ENCODE results near the gene RBM15. TPM values are rescaled to one million over a fixed set of nuclear protein-coding genes. Genes with fewer than 3 reads are reported as not detected.

Gene RBM15
- total and polyA plus RNA-seq, 2 of the 13 experiments (the other 11 are each of a cell fraction or from before 2014, with no cell fraction given), result 13.5 to 36.4 TPM

DNA sequence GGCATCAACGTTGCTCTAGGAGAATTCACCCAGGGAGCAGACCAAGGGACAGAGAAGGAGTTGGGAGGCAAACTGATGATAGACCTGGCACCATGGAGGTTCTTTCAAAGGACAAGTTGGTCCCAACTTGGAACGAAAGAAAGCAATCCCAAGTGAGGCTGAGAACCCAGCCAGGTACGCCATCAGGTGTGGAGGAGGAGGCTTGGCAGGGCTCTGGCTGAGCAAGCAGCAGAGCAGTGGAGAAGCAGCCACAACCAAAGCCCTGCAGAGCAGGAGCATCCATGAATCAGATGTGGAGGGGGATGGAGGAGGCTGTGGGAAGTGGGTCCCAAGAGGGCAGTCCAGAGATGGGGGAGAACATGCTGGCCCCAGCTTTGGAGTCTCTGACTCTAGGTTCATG lies 36.3 kb upstream of the RBM15 start (continued):
- TF ChIP-seq PRPF4 (IDR thresholded peaks at IDR 0.05; ENCODE audit: low read depth, low read length, poor library complexity, severe bottlenecking) (no peak), FOSL2 (CRISPR knock-in tag; IDR thresholded peaks at IDR 0.05) (no peak), ASH2L (IDR thresholded peaks at IDR 0.05; ENCODE audit: insufficient read length, low read depth, low read length) (no peak), ZFP36L2 (CRISPR knock-in tag; IDR thresholded peaks at IDR 0.05) (no peak), ZNF775 (CRISPR knock-in tag; IDR thresholded peaks at IDR 0.05; ENCODE audit: borderline replicate concordance) (no peak), DMAP1 (CRISPR knock-in tag; IDR thresholded peaks at IDR 0.05) (no peak)

DNA sequence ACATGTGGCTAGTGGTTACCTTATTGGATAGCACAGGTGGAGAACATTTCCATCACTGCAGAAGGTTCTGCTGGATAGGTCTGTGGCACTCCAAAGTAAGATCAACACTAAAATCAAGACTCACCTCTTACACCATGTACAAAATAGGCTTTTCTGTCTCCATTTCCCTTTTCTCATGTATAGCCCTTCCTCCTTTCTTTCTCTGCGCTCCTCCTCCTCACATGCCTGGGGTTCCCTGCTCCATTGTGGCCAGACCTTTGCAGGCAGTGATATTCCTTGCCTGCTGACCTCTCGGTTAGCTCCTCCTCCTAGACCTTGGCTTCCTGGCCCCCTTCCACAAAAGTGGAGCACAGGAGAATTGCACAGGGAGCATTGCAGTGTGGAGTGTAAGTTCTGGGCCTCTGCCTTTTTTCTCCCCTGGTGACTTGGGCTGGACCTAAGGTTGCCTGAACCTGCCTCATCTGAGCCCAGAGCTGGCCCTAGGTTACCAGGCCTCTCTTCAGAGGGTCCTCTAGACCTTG lies 33.2 kb upstream of the RBM15 start:
- in situ Hi-C loops (cut with HindIII; ENCODE audit: extremely low pct_ligation_motif_present, low pct_unique_long_range_greater_than_20kb) (no loop called here), intact Hi-C loops (cut with micrococcal nuclease; ENCODE audit: unreplicated experiment) (no loop called here)
- no peaks in the 10 kb centered on the region for H3K9me3 ChIP-seq (ENCODE audit: low read length)
- no peak for ATAC-seq
- H2AFZ ChIP-seq (ENCODE audit: low read length), result no peak overlapping the region
- H3K9ac ChIP-seq (ENCODE audit: insufficient read depth, low read depth, low read length), result no peak overlapping the region
- ChIA-PET POLR2A (no interaction called here), CTCF (ENCODE audit: low intra/inter-chr PET ratio, low total read pairs) (no interaction called here)
- H3K4me2 ChIP-seq (ENCODE audit: low read depth, low read length), result no peak overlapping the region
- H4K20me1 ChIP-seq (ENCODE audit: insufficient read depth, low read length), result no peaks in the 10 kb centered on the region
- H3K4me1 ChIP-seq (ENCODE audit: insufficient read depth, low read length), result no peaks in the 10 kb centered on the region
- no peak overlapping the region for H3K4me3 ChIP-seq (replicated peaks in 1 of 3; ENCODE audit: insufficient read depth in 1 of 3, low read depth in 2 of 3, low read length in 3 of 3)
- H3K36me3 ChIP-seq (replicated peaks in 1 of 2; ENCODE audit: control insufficient read depth in 1 of 2, insufficient read depth in 2 of 2, low read length in 2 of 2), result no peaks in the 10 kb centered on the region
- H3K79me2 ChIP-seq (ENCODE audit: insufficient read depth, low read length), result no peaks in the 10 kb centered on the region
- DNase-seq (ENCODE audit: low spot score), result no peak
- H3K27me3 ChIP-seq (ENCODE audit: control insufficient read depth in 1 of 2, insufficient read depth in 2 of 2, low read length in 2 of 2), result peaks cover 0 to 5% of the 10 kb centered on the region in 2 experiments; a peak in 3 of 5 replicates
- no peak for FAIRE-seq
- no TSS peak for BruUV-seq (replicated peaks)
- no peak overlapping the region for H3K27ac ChIP-seq (ENCODE audit: extremely low read length, insufficient read depth, low read length)
- TF ChIP-seq ZNF142 (CRISPR knock-in tag; IDR thresholded peaks at IDR 0.05), result no peak
- no peak for TF ChIP-seq ZNF225 (CRISPR knock-in tag; IDR thresholded peaks at IDR 0.05)
- no peak for TF ChIP-seq HES4 (CRISPR knock-in tag; IDR thresholded peaks at IDR 0.05; ENCODE audit: borderline replicate concordance)
- no peak for TF ChIP-seq POLR2G (IDR thresholded peaks at IDR 0.05; ENCODE audit: low read depth, low read length)
- TF ChIP-seq, protein P1, sequence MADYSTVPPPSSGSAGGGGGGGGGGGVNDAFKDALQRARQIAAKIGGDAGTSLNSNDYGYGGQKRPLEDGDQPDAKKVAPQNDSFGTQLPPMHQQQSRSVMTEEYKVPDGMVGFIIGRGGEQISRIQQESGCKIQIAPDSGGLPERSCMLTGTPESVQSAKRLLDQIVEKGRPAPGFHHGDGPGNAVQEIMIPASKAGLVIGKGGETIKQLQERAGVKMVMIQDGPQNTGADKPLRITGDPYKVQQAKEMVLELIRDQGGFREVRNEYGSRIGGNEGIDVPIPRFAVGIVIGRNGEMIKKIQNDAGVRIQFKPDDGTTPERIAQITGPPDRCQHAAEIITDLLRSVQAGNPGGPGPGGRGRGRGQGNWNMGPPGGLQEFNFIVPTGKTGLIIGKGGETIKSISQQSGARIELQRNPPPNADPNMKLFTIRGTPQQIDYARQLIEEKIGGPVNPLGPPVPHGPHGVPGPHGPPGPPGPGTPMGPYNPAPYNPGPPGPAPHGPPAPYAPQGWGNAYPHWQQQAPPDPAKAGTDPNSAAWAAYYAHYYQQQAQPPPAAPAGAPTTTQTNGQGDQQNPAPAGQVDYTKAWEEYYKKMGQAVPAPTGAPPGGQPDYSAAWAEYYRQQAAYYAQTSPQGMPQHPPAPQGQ (CRISPR knock-in tag; IDR thresholded peaks at IDR 0.05; ENCODE audit: borderline replicate concordance), result no peak
- no peak for TF ChIP-seq HOXD1 (CRISPR knock-in tag; IDR thresholded peaks at IDR 0.05)
- TF ChIP-seq MLX (CRISPR knock-in tag; IDR thresholded peaks at IDR 0.05), result no peak
- TF ChIP-seq, protein P2, sequence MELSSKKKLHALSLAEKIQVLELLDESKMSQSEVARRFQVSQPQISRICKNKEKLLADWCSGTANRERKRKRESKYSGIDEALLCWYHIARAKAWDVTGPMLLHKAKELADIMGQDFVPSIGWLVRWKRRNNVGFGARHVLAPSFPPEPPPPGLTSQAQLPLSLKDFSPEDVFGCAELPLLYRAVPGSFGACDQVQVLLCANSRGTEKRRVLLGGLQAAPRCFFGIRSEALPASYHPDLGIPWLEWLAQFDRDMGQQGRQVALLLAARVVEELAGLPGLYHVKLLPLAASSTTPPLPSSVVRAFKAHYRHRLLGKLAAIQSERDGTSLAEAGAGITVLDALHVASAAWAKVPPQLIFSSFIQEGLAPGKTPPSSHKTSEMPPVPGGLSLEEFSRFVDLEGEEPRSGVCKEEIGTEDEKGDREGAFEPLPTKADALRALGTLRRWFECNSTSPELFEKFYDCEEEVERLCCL (CRISPR knock-in tag; IDR thresholded peaks at IDR 0.05; ENCODE audit: borderline replicate concordance), result no peak
- WGBS (ENCODE audit: low lambda C conversion rate), result 3% methylated on average over 2 of the region's 2 CpGs

Measured in HepG2 (cell line).